Right atrium auricular region (tissue), 2 donors: ENCODE data around the gene VPS13C. TPM values are rescaled to one million over a fixed set of nuclear protein-coding genes. Genes with fewer than 3 reads are reported as not detected.

ENCODE experiments used
- DNase-seq: peaks from one replicate; pipeline ENCODE4 v3.0.0-alpha.2; 2019; ENCODE audit warnings: low spot score
- H3K27ac ChIP-seq, 2 donors: fragments of 200-600 bp; sonication (generic); 1 replicate in 1 of 2; 2 replicates in 1 of 2; pipeline ENCODE4 v1.5.1; 2016 to 2019
- H3K27me3 ChIP-seq, 2 donors: fragments of 200-600 bp; sonication (generic); one replicate each; pipeline versions ENCODE4 v1.5.1 to v1.6.0; 2017 to 2019
- H3K36me3 ChIP-seq: fragments of 200-600 bp; sonication (generic); one replicate; pipeline ENCODE4 v1.5.1; 2016
- H3K4me1 ChIP-seq, 2 donors: fragments of 200-600 bp; sonication (generic); one replicate each; pipeline versions ENCODE4 v1.5.1 to v1.6.0; 2017 to 2019
- H3K4me3 ChIP-seq, 2 donors: fragments of 200-600 bp; sonication (generic); 1 replicate in 1 of 2; 2 replicates in 1 of 2; pipeline ENCODE4 v1.5.1; 2017 to 2019; ENCODE audit warnings: mild to moderate bottlenecking in 1 of 2, moderate library complexity in 1 of 2
- H3K9me3 ChIP-seq, 2 donors: fragments of 200-600 bp; sonication (generic); one replicate each; pipeline ENCODE4 v1.5.1; 2019
- total RNA-seq, 2 donors: library from RNA; depleted of rRNA; stranded (reverse); fragments of >200 nt; gene quantifications; one replicate each; pipeline ENCODE4 v1.1.0, GENCODE V29; 2016
- TF ChIP-seq, protein P1 (sequence below), 2 donors: fragments of 200-600 bp; sonication (generic); IDR thresholded peaks; one replicate each; pipeline ENCODE4 v1.5.1; 2019; ENCODE audit warnings: antibody characterized with exemption in 2 of 2

The VPS13C gene
- total RNA-seq, 2 donors from 2014 or later: 30.3 to 41.9 TPM

DNA sequence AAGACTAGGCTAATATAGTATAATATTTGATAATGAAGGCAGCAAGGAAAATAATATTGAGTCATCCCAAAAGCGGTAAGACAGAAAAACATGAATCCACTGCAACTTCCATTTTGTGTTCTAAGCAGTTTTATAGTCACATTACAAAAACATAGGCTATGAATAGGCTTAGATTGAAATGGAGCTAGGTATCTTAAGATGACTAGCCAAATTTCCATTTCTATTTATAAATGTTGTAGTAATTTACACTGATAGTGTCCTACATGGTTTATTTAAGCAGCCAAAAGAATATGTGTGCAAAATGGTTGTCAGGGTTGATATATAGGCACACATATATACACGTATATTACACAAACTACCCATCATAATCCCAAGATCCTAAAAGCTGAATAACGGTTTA is 82.0 kb downstream of the VPS13C start:
- TF ChIP-seq, protein P1, sequence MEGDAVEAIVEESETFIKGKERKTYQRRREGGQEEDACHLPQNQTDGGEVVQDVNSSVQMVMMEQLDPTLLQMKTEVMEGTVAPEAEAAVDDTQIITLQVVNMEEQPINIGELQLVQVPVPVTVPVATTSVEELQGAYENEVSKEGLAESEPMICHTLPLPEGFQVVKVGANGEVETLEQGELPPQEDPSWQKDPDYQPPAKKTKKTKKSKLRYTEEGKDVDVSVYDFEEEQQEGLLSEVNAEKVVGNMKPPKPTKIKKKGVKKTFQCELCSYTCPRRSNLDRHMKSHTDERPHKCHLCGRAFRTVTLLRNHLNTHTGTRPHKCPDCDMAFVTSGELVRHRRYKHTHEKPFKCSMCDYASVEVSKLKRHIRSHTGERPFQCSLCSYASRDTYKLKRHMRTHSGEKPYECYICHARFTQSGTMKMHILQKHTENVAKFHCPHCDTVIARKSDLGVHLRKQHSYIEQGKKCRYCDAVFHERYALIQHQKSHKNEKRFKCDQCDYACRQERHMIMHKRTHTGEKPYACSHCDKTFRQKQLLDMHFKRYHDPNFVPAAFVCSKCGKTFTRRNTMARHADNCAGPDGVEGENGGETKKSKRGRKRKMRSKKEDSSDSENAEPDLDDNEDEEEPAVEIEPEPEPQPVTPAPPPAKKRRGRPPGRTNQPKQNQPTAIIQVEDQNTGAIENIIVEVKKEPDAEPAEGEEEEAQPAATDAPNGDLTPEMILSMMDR (IDR thresholded peaks at IDR 0.05): no peak
- Histone ChIP-seq H3K4me3 (no peak overlapping the region), H3K9me3 (no peaks in the 10 kb centered on the region), H3K27me3 (no peaks in the 10 kb centered on the region), H3K27ac (no peak overlapping the region), H3K36me3 (peaks cover 22% of the 10 kb centered on the region), H3K4me1 (no peaks in the 10 kb centered on the region)
- DNase-seq: no peak

DNA sequence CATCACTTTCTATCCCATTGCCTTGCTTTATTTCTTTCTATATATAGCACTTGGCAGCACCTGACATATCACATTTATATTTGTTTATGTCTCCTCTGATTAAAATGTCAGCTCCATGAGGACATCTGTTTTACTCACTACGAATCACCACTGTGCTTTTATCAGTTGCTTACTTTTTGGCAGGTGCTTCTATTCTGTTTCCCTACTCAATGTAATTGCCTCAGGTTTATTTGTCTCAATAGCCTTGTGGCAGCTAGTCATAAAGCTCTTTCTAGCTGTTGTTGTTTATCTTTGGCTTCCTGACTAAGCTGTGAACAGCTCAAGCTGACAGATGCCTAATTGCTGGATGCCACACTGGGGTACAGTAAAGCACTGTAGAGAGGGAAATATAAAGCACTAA is 85.5 kb downstream of the VPS13C start:
- TF ChIP-seq, protein P1 (IDR thresholded peaks at IDR 0.05): no peak
- H3K27me3 ChIP-seq: no peaks in the 10 kb centered on the region
- H3K4me1 ChIP-seq: no peaks in the 10 kb centered on the region
- no peak for DNase-seq
- H3K9me3 ChIP-seq: no peaks in the 10 kb centered on the region
- H3K27ac ChIP-seq: no peak overlapping the region
- no peak overlapping the region for H3K4me3 ChIP-seq
- peaks cover 27% of the 10 kb centered on the region for H3K36me3 ChIP-seq

DNA sequence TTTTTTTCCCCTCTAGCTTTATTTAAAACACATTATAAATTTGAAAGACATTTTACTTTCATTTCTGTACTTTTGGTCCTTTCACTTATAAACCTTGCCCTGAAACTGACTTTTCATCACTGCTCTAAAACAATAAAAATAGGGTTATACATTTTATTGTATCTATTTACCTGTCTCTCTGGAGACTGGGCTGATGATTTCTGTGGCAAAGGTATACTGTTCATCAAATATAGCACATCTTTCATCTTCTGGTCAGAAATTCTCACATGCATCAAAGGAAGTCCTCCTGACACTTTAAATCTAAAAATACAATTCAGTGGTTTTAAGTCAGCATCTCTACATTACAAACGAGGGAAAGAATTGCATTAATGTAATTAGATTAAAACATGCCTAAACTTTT is 86.1 kb downstream of the VPS13C start:
- Histone ChIP-seq H3K4me3 (no peak overlapping the region), H3K9me3 (no peaks in the 10 kb centered on the region), H3K27me3 (no peaks in the 10 kb centered on the region), H3K4me1 (no peaks in the 10 kb centered on the region), H3K27ac (peak overlapping the region in 1 of 2 donors; percentile 13), H3K36me3 (peaks cover 27% of the 10 kb centered on the region)
- no peak for DNase-seq
- TF ChIP-seq, protein P1 (IDR thresholded peaks at IDR 0.05): no peak

DNA sequence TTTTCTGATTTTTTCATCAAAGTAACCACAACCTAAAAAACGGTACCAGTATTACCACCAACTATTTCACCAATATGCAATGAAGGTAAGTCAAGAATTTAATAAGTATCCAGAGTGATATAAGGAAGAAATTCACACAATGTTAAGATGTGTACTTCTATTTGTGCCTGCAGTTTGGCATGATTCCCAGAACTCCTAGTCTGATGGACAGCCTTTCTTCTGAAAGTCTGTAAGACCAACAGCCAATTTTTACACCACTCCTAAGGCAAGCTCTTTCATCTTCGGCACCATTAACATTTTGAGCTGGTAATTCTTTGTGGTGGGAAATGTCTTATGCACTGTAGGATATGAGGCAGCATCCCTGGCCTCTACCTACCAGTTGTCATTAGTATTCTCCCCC is 108.3 kb downstream of the VPS13C start:
- Histone ChIP-seq H3K4me1 (peaks cover 0 to 4% of the 10 kb centered on the region in 2 donors), H3K36me3 (peaks cover 33% of the 10 kb centered on the region), H3K9me3 (no peaks in the 10 kb centered on the region), H3K27me3 (no peaks in the 10 kb centered on the region), H3K4me3 (no peak overlapping the region), H3K27ac (no peak overlapping the region)
- TF ChIP-seq, protein P1 (IDR thresholded peaks at IDR 0.05): no peak
- DNase-seq: no peak

DNA sequence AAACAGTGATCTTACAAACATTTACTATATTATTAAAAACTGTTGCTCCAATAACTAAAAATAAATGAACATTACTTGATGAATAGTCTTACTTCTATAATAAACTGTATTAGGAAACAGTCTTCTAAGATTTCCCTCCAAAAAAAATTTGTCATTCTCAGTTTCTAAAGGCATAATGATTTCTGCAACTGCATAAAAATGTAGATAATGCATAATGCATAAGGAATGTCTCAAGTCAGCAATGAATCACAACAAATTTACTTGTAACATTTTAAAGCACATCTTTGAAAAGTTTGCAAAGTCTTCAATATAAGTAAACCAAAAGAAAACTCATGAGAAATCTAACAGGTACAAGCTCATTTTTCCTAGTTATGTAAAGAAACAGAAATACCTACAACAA is 113.5 kb downstream of the VPS13C start:
- Histone ChIP-seq H3K27me3 (no peaks in the 10 kb centered on the region), H3K9me3 (no peaks in the 10 kb centered on the region), H3K36me3 (peaks cover 37% of the 10 kb centered on the region), H3K4me1 (no peaks in the 10 kb centered on the region), H3K4me3 (no peak overlapping the region), H3K27ac (no peak overlapping the region)
- TF ChIP-seq, protein P1 (IDR thresholded peaks at IDR 0.05): no peak
- no peak for DNase-seq

DNA sequence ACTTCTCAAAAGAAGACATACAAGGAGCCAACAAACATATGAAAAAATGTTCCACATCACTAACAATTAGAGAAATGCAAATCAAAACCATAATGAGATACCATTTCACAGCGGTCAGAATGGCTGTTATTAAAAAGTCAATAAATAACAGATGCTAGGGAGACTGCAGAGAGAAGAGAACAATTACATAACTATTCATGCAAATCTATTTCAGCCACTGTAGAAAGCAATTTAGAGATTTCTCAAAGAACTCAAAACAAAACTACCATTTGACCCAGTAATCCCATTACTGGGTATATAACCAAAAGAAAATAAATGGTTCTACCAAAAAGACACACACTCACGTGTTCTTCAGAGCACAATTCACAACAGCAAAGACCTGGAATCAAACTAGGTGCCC is 116.3 kb downstream of the VPS13C start:
- TF ChIP-seq, protein P1 (IDR thresholded peaks at IDR 0.05): no peak
- no peak for DNase-seq
- Histone ChIP-seq H3K9me3 (no peaks in the 10 kb centered on the region), H3K27ac (no peak overlapping the region), H3K4me3 (no peak overlapping the region), H3K27me3 (no peaks in the 10 kb centered on the region), H3K4me1 (no peaks in the 10 kb centered on the region), H3K36me3 (peaks cover 42% of the 10 kb centered on the region)
